ENCODE data around the gene MAP2K3.

Gene MAP2K3

GRCh38 chr17:21289175-21289901 lies 4.8 kb downstream of the MAP2K3 start:
- no peak for TF ChIP-seq FOXP2 (optimal IDR thresholded peaks at IDR 0.05; ENCODE audit: borderline replicate concordance, extremely low read depth, extremely low read length, insufficient read depth)
- TF ChIP-seq TAF1 (IDR thresholded peaks at IDR 0.05; ENCODE audit: borderline replicate concordance, insufficient read depth, low read length), result no peak
- no peak for TF ChIP-seq SIN3A (IDR thresholded peaks at IDR 0.05; ENCODE audit: borderline replicate concordance, insufficient read depth, low read length)
- no peak for TF ChIP-seq POLR2AphosphoS5 (IDR thresholded peaks at IDR 0.05; ENCODE audit: low read depth, low read length)
- TF ChIP-seq REST (IDR thresholded peaks at IDR 0.05; ENCODE audit: insufficient read depth in 1 of 2, low read depth in 2 of 2, low read length in 2 of 2), result no peak

- no peak for TF ChIP-seq POLR2AphosphoS5 (IDR thresholded peaks at IDR 0.05; ENCODE audit: low read depth, low read length)
Observed at GRCh38 chr17:21289902-21290571, 5.5 kb downstream of the MAP2K3 start.

- TF ChIP-seq SIN3A (IDR thresholded peaks at IDR 0.05; ENCODE audit: borderline replicate concordance, insufficient read depth, low read length) (no peak), POLR2AphosphoS5 (IDR thresholded peaks at IDR 0.05; ENCODE audit: low read depth, low read length) (no peak), TAF1 (IDR thresholded peaks at IDR 0.05; ENCODE audit: borderline replicate concordance, insufficient read depth, low read length) (no peak), REST (IDR thresholded peaks at IDR 0.05; ENCODE audit: insufficient read depth in 1 of 2, low read depth in 2 of 2, low read length in 2 of 2) (no peak), FOXP2 (optimal IDR thresholded peaks at IDR 0.05; ENCODE audit: borderline replicate concordance, extremely low read depth, extremely low read length, insufficient read depth) (no peak)
Observed at GRCh38 chr17:21291357-21291756, 6.8 kb downstream of the MAP2K3 start.

- TF ChIP-seq SIN3A (IDR thresholded peaks at IDR 0.05; ENCODE audit: borderline replicate concordance, insufficient read depth, low read length), result no peak
- no peak for TF ChIP-seq REST (IDR thresholded peaks at IDR 0.05; ENCODE audit: insufficient read depth in 1 of 2, low read depth in 2 of 2, low read length in 2 of 2)
- no peak for TF ChIP-seq FOXP2 (optimal IDR thresholded peaks at IDR 0.05; ENCODE audit: borderline replicate concordance, extremely low read depth, extremely low read length, insufficient read depth)
- TF ChIP-seq POLR2AphosphoS5 (IDR thresholded peaks at IDR 0.05; ENCODE audit: low read depth, low read length), result no peak
- TF ChIP-seq TAF1 (IDR thresholded peaks at IDR 0.05; ENCODE audit: borderline replicate concordance, insufficient read depth, low read length), result no peak
Observed at GRCh38 chr17:21291862-21292261, 7.4 kb downstream of the MAP2K3 start.

GRCh38 chr17:21292867-21293830 lies 8.6 kb downstream of the MAP2K3 start:
- TF ChIP-seq FOXP2 (optimal IDR thresholded peaks at IDR 0.05; ENCODE audit: borderline replicate concordance, extremely low read depth, extremely low read length, insufficient read depth) (no peak), REST (IDR thresholded peaks at IDR 0.05; ENCODE audit: insufficient read depth in 1 of 2, low read depth in 2 of 2, low read length in 2 of 2) (no peak), TAF1 (IDR thresholded peaks at IDR 0.05; ENCODE audit: borderline replicate concordance, insufficient read depth, low read length) (no peak), POLR2AphosphoS5 (IDR thresholded peaks at IDR 0.05; ENCODE audit: low read depth, low read length) (no peak), SIN3A (IDR thresholded peaks at IDR 0.05; ENCODE audit: borderline replicate concordance, insufficient read depth, low read length) (no peak)
